ENCODE measurements around the gene PARG.

GRCh38 chr10:49768329-49768728 is 173.5 kb downstream of the PARG start:
- no peak for TF ChIP-seq CTCF (conservative IDR thresholded peaks at IDR 0.05)
- no peak for TF ChIP-seq ZFX (IDR thresholded peaks at IDR 0.05)
